ENCODE measurements around the gene JPH2. TPM values are rescaled to one million over a fixed set of nuclear protein-coding genes. Genes with fewer than 3 reads are reported as not detected.

Gene JPH2
- total RNA-seq, 1 donor from 2014 or later, result 14.2 TPM

DNA sequence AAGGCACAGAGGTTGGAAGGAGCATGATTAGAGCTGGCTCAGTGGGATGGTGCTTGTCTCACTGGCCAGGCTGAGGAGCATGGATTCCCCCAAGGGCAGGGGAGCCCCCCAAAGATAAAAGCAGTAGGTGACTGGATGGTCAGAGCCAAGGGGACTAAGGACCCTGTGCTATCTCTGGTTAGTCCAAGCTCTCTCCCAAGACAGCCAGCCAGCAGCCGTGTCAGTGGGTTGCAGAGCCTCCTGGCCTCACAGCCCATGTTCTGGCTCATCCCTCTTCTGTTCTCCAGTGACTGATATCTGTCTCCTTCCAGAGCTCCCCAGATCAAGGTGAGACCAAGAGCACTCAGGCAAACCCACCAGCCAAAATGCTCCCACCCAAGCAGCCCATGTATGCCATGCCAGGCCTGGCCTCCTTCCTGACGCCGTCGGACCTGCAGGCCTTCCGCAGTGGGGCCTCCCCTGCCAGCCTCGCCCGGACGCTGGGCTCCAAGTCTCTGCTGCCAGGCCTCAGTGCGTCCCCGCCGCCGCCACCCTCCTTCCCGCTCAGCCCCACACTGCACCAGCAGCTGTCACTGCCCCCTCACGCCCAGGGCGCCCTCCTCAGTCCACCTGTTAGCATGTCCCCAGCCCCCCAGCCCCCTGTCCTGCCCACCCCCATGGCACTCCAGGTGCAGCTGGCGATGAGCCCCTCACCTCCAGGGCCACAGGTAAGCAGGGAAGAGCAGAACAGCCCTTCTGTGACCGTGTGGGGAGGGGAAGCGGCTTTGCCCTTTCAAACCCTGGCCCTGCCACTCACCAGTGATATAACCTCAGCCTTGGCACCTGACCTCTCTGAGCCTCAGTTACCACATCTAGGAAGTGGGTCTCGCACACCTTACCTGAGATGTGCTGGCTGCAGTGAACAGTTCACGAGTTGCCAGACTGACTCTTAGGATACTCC is 121.3 kb downstream of the JPH2 start:
- peaks cover 4% of the 10 kb centered on the region for H3K9me3 Mint-ChIP-seq (ENCODE audit: unreplicated experiment)
- H3K36me3 Mint-ChIP-seq (ENCODE audit: unreplicated experiment), result no peaks in the 10 kb centered on the region
- no peak overlapping the region for H3K4me3 Mint-ChIP-seq (ENCODE audit: unreplicated experiment)
- no peak for TF ChIP-seq CTCF (IDR thresholded peaks at IDR 0.05)
- no peaks in the 10 kb centered on the region for H3K27me3 Mint-ChIP-seq (ENCODE audit: unreplicated experiment)
- H3K4me1 Mint-ChIP-seq (ENCODE audit: unreplicated experiment), result peaks cover 11% of the 10 kb centered on the region
- H3K27ac Mint-ChIP-seq (ENCODE audit: unreplicated experiment), result no peak overlapping the region
- DNase-seq (ENCODE audit: extremely low spot score, unreplicated experiment), result peak; percentile 84

- H3K4me3 Mint-ChIP-seq (ENCODE audit: unreplicated experiment), result no peak overlapping the region
- H3K27ac Mint-ChIP-seq (ENCODE audit: unreplicated experiment), result no peak overlapping the region
- no peaks in the 10 kb centered on the region for H3K36me3 Mint-ChIP-seq (ENCODE audit: unreplicated experiment)
- no peak for TF ChIP-seq CTCF (IDR thresholded peaks at IDR 0.05)
- H3K9me3 Mint-ChIP-seq (ENCODE audit: unreplicated experiment), result peaks cover 4% of the 10 kb centered on the region
- H3K27me3 Mint-ChIP-seq (ENCODE audit: unreplicated experiment), result peaks cover 3% of the 10 kb centered on the region
- DNase-seq (ENCODE audit: extremely low spot score, unreplicated experiment), result peak; percentile 79
- H3K4me1 Mint-ChIP-seq (ENCODE audit: unreplicated experiment), result peaks cover 11% of the 10 kb centered on the region
These were observed 122.2 kb downstream of the JPH2 start for GRCh38 chr20:44064501-44065400.

Other genes starting within 250 kb of the JPH2 start
- 41.2 and 44.9 TPM in 2 replicates for gene OSER1, start 23.6 kb upstream of the JPH2 start, total RNA-seq
- gene GDAP1L1, start 60.1 kb upstream of the JPH2 start, total RNA-seq, result not detected in 2 replicates
- gene FITM2, start 124.0 kb upstream of the JPH2 start, total RNA-seq, result 8.9 and 10.0 TPM in 2 replicates
- not detected in 2 replicates for gene R3HDML, start 149.9 kb upstream of the JPH2 start, total RNA-seq
- gene HNF4A, start 168.5 kb upstream of the JPH2 start, total RNA-seq, result not detected in 2 replicates